Lung microvascular endothelial cell (primary cell): ENCODE measurements around the gene SPRED2. TPM values are rescaled to one million over a fixed set of nuclear protein-coding genes. Genes with fewer than 3 reads are reported as not detected.

Experiments used
- DNase-seq, 2 donors: peaks; one replicate each; pipeline versions ENCODE4 v3.0.0 to v3.0.0-alpha.2; 2010; ENCODE audit warnings: low read depth in 2 of 2
- total RNA-seq: library from RNA; depleted of rRNA; stranded (reverse); fragments of >200 nt; gene quantifications from 2 replicates; pipeline ENCODE4 v1.2.1, GENCODE V29; 2014

Gene SPRED2
- total RNA-seq, 1 donor from 2014 or later: 2.0 TPM

DNA sequence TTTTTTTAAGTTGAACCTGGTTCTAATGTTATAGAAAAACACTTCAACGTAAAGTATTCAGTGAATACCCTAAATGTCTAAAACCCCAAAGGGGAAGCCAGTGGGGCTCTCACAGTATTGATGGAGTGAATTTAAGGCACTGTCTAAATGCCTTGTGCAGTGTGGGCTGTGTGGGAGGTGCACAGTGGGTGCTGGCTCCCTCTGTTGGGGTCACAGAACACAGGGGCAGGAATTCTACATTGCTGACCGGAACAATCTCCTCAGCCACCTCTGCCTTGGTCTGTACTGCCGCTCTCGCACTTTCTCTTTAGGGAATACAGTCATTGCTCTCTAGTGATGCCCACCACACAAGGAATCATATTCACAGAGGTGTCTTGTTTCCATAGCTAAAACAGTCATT, 45.4 kb downstream of the SPRED2 start:
- DNase-seq: no peak

DNA sequence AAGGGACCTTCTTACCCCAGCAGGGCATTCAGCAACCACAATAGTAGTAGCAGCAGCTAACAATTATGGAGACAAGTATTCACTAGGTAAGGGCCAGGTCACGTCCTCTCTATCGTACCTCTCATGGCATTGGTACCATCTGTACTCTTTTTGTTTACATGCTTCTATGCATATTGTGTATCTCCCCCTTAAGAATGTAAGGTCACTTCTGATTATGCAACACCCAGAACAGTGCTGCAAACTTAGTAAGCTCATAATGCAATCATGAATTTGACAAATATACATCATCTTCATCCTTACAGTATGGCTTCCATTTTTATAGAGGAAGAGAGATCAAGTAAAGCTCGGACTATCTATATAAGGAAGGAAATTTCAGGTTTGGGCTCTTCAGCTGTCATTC, 46.1 kb downstream of the SPRED2 start:
- no peak for DNase-seq

DNA sequence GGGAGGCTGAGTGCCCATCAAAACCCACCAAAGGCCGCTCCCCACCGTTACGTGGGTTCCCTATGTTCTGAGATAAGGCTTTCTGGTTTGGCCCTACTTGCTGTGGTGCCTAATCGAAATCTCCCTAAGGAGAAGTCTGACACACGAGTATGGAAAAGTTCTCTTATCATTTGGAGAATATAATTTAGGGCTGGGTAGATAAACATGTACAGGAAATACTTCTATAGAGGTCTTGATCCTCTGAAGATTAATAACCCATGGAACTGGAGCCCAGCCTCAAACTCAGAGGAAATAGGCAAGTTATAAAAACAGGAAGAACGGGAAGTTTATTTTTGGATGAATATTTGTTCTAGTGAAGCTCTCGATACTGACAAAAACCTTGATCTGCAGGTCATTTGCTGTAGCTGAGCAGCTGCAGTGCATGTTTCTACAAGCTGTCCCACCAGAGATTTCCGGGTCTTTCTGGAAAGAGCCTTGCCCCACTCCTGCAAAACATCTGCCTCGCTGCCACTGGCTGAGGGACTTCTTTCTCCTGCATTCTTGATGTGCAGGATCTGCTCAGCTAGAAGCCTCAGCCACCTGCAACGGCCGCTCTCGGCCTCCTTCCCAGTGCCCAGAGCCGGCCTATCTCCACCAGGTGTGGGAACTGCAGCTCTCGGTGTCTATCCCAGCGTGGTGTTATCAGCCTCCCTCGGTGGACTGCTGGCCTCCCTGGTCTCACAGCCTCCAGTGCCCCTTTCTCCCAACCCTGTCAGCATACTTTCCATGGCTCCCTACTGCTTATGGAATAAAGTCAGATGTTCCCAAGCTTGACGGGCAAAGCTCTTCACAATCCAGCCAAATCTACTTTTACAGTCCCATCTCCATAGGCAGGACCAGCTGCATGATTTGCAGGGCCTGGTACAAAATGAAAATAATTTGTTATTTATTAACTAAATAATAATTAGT, 48.6 kb downstream of the SPRED2 start:
- peak; percentile 39 to 54 for DNase-seq

DNA sequence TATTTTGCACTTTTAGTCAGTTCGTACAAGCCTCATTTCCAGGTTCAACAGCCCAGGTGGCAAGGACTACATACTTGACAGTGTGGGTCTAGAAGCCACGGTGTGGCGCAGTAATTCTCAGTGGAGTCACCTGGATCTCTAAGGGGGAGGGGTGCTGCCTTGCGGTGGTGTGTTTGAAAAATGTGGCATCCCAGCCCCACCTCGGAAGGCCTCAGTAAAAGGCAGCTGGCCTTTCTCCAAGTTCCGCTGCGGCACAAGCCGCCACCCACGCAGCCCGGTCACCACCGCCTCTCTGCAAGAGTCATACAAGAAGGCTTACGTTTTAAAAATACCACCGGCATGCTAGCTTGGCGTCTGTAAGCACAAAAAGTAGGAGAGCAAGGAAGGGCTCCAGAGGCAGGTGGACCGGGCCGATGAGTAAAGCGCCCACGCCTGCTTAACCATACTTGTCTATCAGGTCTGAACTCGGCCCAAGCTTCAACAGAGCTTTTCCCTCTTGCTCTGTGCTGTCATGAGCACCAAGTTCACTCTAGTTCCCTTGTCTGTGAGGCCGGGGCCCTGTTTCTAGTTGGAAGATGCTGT, 49.5 kb downstream of the SPRED2 start:
- DNase-seq: peak in 1 of 2 donors; percentile 62

DNA sequence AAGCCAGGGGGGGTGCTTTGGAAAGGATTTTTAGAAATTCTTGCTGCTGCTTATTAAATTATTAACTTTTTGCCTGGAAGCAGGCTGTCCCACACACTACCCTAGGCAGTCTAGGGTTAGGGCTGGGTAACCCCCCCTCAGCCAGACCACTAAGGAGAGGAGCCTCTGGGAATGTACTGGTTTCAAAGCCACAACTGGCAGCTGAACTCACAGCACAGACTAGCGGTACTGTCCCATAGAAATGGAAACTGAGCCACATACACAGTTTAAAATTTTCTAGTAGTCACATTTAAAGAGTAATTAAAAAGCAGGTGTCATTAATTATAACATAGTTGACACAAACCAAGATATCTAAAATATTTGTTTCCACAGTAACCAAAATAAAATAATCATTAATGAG, 50.1 kb downstream of the SPRED2 start:
- DNase-seq: no peak

GRCh38 chr2:65381607-65382051, 50.8 kb downstream of the SPRED2 start:
- no peak for DNase-seq

DNA sequence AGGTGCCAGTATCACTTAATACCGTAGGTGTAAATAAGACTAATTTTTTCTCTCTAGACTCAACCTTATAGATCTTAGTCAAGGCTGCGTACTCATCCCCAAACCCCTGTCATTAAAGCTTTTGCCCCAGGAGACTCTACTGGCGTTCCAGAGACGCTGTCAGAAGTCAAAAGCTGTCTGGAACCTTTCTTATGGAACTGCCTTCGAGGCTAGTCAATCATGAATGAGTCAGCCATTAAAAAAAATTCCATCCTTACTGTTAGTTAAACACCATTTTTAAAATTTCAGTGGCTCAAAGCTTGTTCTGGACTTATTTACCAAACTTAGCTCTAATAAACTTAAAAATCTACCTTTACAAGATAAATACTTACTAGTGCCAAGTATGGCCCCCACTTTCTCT, 52.1 kb downstream of the SPRED2 start:
- no peak for DNase-seq

DNA sequence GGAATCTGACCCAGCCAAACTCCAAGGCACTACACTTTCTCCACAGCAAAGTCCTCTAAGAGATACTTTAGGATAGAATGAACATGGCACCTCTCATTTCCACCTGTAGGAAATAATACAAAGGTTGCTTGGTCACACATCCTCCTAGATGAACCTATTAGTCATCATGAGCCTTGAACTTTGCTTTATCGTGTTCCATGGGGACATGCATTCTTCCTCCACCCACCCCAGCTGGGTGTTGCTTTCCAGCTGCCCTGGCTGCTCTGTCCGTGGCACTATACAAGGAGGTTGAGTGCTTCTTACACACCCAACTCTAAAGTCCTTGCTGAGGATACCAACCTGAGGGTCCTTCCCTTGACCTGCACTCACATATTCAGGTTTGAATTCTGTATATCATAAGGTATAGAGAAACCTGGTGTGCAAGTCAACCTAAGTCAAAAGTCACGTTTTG, 52.7 kb downstream of the SPRED2 start:
- no peak for DNase-seq

- no peak for DNase-seq
Measured at GRCh38 chr2:65379223-65379622, 53.2 kb downstream of the SPRED2 start.

DNA sequence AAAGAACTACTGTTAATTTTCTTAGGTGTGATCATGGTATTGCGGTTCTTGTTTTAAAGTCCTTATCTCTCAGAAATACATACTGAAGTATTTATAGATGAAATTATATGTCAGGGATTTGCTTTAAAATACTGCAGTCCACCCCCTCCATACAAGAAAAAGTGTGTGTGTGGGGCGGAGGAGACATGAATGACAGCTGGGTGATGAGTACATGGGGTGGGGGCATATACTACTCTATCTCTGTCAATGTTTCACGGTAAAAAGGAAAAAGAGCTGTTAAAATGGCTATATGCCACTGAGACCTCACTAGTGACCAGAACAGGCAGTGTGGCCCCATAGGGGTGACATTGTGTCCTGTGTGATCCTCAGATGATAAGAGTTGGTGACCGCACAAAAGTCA, 54.1 kb downstream of the SPRED2 start:
- no peak for DNase-seq

DNA sequence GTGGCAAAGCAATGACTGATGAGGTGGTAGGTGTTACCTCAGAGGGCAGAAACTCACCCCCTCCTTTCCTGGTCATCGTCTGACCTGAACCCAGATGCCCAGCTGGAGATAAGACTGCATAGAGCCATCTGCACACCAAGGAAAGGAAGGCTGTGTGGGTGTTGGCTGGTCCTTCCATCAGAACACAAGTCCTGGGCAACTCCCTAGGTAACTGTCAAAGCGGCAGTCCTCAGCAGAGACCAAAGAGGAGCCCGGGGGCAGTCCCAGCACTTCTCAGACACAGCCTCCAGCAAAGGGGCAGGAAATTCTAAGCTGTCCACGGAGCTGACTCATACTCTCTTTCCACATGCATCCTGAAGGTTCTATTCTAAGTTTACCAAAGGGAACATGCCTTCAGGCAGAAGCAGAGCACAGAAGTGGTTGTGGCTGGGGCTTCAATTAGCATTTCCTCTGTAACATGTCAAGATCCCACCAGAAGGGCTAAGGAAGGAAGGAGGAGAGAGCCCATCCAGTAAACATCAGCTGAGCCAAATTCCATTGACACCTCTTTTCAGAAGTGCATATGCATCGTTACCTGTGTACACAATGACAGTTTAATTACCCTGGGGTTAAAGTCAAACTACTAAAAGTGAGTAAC, 54.7 kb downstream of the SPRED2 start:
- peak in 1 of 2 donors; percentile 86 for DNase-seq

GRCh38 chr2:65375723-65376122, 56.7 kb downstream of the SPRED2 start:
- DNase-seq: no peak

GRCh38 chr2:65374999-65375398, 57.4 kb downstream of the SPRED2 start:
- no peak for DNase-seq

- DNase-seq: no peak
Measured at GRCh38 chr2:65374575-65374974, 57.8 kb downstream of the SPRED2 start.

GRCh38 chr2:65373365-65373918, 59.0 kb downstream of the SPRED2 start:
- no peak for DNase-seq

- no peak for DNase-seq
Measured at GRCh38 chr2:65372619-65373018, 59.8 kb downstream of the SPRED2 start.

- DNase-seq: no peak
Measured at GRCh38 chr2:65371074-65371434, 61.3 kb downstream of the SPRED2 start.

GRCh38 chr2:65370387-65371073, 61.9 kb downstream of the SPRED2 start:
- no peak for DNase-seq

DNA sequence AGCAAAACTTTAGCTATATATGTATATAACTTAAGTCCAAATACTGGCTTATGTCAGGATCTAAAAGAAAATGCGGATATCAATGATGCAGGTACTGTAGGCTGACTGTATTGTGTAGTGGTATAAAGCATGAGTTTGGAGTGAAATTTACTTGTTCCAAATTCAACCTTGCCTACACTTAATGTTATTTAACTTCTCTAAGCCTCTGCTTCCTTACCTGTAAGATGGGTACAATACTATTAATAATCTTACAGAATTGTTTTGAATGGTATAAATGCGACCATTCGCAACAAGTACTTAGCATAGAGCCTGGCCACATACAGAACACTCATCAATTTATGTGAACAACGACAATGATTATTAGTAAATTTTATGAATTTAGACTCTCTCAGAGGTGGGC, 62.4 kb downstream of the SPRED2 start:
- no peak for DNase-seq

- DNase-seq: no peak
Measured at GRCh38 chr2:65369574-65369973, 62.8 kb downstream of the SPRED2 start.

DNA sequence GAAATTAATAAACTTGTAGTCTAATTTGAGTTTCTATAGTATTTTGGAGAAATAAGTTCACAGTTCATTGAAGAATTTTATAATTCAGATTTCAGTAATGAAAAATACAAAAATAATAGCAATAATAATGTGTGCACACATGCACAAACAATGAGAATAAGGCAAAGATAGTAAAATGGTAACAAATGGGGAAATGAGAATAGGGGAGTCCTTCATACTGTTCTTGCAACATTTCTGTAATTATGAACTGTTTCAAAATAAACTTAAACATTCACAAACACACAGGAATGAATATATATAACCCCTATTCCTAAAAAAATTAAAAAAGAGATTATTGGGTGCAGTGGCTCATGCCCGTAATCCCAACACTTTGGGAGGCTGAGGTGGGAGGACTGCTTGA, 63.9 kb downstream of the SPRED2 start:
- DNase-seq: no peak

GRCh38 chr2:65367524-65367923, 64.9 kb downstream of the SPRED2 start:
- DNase-seq: peak in 1 of 2 donors; percentile 91
